SJSA1 (cell line): ENCODE measurements around the gene RERE. TPM values are rescaled to one million over a fixed set of nuclear protein-coding genes. Genes with fewer than 3 reads are reported as not detected.
A peak's percentile ranks its signal among the peaks of the same experiment; 100 is the strongest.
"Not testable (repeated sequence)": the region's sequence is repeated elsewhere in the genome, so short reads cannot be mapped to it uniquely, and the experiment has no call there.

Experiments used
- DNase-seq, 2 experiments: peaks; one replicate each; pipeline ENCODE4 v3.0.0-alpha.2; 2015 to 2020; ENCODE audit warnings: low spot score in 2 of 2, low read depth in 1 of 2
- H3K27ac ChIP-seq: fragments of 250-450 bp; sonication (Bioruptor Pico); 2 replicates; pipeline ENCODE4 v1.5.1; 2020; ENCODE audit warnings: mild to moderate bottlenecking, moderate library complexity
- H3K27me3 ChIP-seq: fragments of 250-450 bp; sonication (Bioruptor Pico); replicated peaks from 2 replicates; pipeline ENCODE4 v1.5.1; 2020; ENCODE audit warnings: mild to moderate bottlenecking, moderate library complexity
- H3K36me3 ChIP-seq: fragments of 250-450 bp; sonication (Bioruptor Pico); 2 replicates; pipeline ENCODE4 v1.5.1; 2020; ENCODE audit warnings: mild to moderate bottlenecking
- H3K4me1 ChIP-seq: fragments of 250-450 bp; sonication (Bioruptor Pico); replicated peaks from 2 replicates; pipeline ENCODE4 v1.6.1; 2021; ENCODE audit warnings: mild to moderate bottlenecking
- H3K4me3 ChIP-seq: fragments of 250-450 bp; sonication (Bioruptor Pico); 2 replicates; pipeline ENCODE4 v1.5.1; 2020; ENCODE audit warnings: mild to moderate bottlenecking
- H3K9me3 ChIP-seq: fragments of 250-450 bp; sonication (Bioruptor Pico); replicated peaks from 2 replicates; pipeline ENCODE4 v1.5.1; 2020; ENCODE audit warnings: mild to moderate bottlenecking
- total RNA-seq: library from RNA; depleted of rRNA; stranded (reverse); fragments of >200 nt; shearing (Covaris generic); gene quantifications from 2 replicates; pipeline ENCODE4 v1.2.3, GENCODE V29; 2014

Gene RERE
- total RNA-seq, 1 experiment from 2014 or later = 15.7 TPM

DNA sequence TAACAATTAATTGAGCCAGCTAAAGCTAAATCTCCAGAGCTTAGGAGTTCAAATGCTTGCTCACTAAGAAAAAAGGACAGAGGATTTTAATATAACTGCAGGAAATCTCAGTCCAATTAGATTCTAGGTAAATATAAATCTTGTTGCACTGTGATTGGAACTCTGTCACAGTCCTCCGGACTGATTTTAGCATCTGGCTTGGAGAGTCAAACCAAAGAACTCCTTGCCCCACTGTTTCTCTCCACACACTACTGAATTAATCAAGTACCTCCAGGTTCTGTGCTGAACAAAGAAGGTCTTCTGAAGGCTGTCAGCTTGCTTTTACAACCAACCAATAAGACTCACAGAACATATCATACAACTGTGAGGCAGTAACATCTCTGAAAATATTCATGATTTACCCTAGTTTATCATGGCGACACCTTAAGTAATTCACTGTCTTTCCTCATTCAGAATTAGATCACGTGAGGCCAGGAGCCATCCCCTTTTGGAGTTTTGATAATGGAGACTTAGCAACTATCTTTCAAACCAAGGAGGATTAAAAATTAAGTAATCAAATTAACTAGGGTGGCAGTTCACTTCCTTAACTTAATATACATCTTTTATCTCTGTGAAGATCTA, 176.0 kb downstream of the RERE start:
- H3K4me3 ChIP-seq = no peak overlapping the region
- no peaks in the 10 kb centered on the region for H3K9me3 ChIP-seq
- DNase-seq = no peak
- H3K4me1 ChIP-seq = no peaks in the 10 kb centered on the region
- no peak overlapping the region for H3K27ac ChIP-seq
- H3K27me3 ChIP-seq = no peaks in the 10 kb centered on the region
- no peaks in the 10 kb centered on the region for H3K36me3 ChIP-seq

- Histone ChIP-seq H3K9me3 (no peaks in the 10 kb centered on the region), H3K27me3 (no peaks in the 10 kb centered on the region), H3K27ac (no peak overlapping the region), H3K36me3 (no peaks in the 10 kb centered on the region), H3K4me1 (no peaks in the 10 kb centered on the region), H3K4me3 (no peak overlapping the region)
- no peak for DNase-seq
Observed at GRCh38 chr1:8640950-8641349, 176.5 kb downstream of the RERE start.

DNA sequence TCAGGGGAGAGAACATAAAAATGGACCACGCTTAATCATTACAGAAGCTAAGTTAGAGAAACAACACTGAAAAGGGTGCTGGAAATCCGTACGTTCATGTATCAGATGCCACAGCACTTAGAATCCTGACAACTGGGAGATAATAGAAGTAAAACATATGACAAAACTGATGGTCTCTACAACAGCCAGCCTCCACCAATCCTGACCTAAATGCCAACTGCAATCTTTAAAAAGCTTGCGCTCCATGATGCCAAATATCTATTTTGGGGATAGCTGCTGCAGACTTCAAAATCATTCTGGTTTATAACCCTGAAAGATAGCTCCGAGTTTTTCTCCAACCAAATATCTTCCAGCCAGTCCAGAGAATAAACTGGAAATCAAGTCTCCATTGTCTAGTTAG, 178.3 kb downstream of the RERE start:
- no peak for DNase-seq
- H3K9me3 ChIP-seq = no peaks in the 10 kb centered on the region
- no peak overlapping the region for H3K4me3 ChIP-seq
- no peaks in the 10 kb centered on the region for H3K36me3 ChIP-seq
- H3K4me1 ChIP-seq = no peaks in the 10 kb centered on the region
- H3K27me3 ChIP-seq = no peaks in the 10 kb centered on the region
- H3K27ac ChIP-seq = no peak overlapping the region

DNA sequence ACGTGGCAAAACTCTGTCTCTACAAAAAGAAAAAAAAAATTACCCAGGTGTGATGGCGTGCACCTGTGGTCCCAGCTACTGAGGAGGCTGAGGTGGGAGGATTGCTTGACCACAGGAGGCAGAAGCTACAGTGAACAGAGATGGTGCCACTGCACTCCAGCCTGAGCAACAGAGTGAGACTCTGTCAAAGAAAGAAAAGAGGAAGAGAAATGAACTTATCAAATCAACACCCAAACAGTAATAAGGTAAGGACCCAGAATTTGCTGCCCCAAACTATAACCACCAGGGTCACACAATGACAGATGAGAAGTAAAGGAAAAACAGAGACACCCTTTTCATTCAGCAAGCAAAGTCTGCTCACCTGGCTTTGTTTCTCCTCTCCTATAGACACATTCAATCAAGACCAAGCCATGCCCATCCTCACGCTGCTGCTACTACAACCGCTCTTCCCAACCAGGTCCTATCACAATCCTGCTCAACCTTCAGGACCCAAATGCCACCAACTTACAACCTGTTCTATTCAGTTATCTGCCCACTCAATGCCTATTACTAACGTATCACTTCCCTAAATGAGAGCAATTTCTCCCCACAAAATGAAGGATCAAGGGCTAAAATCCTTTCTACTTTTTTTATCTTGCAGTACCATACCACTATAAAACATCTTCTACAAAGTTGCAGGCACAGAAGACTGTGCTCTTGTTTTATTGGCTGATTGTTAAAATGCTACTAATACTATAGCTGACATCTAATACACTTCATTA, 183.5 kb downstream of the RERE start:
- no peak for DNase-seq
- Histone ChIP-seq H3K4me1 (peaks cover 33% of the 10 kb centered on the region), H3K9me3 (no peaks in the 10 kb centered on the region), H3K27ac (no peak overlapping the region), H3K36me3 (no peaks in the 10 kb centered on the region), H3K4me3 (no peak overlapping the region), H3K27me3 (no peaks in the 10 kb centered on the region)

GRCh38 chr1:8632102-8632501, 185.3 kb downstream of the RERE start:
- Histone ChIP-seq H3K27me3 (no peaks in the 10 kb centered on the region), H3K4me3 (no peak overlapping the region), H3K4me1 (peaks cover 51% of the 10 kb centered on the region), H3K9me3 (no peaks in the 10 kb centered on the region), H3K36me3 (no peaks in the 10 kb centered on the region), H3K27ac (no peak overlapping the region)
- DNase-seq = no peak

- DNase-seq = peak; percentile 48 to 51
- H3K27me3 ChIP-seq = no peaks in the 10 kb centered on the region
- H3K36me3 ChIP-seq = no peaks in the 10 kb centered on the region
- no peaks in the 10 kb centered on the region for H3K9me3 ChIP-seq
- no peak overlapping the region for H3K4me3 ChIP-seq
- H3K4me1 ChIP-seq = peaks cover 60% of the 10 kb centered on the region
- H3K27ac ChIP-seq = peak overlapping the region; percentile 3; the same call in 1 of the 2 replicates
Observed at GRCh38 chr1:8631163-8631562, 186.3 kb downstream of the RERE start.

DNA sequence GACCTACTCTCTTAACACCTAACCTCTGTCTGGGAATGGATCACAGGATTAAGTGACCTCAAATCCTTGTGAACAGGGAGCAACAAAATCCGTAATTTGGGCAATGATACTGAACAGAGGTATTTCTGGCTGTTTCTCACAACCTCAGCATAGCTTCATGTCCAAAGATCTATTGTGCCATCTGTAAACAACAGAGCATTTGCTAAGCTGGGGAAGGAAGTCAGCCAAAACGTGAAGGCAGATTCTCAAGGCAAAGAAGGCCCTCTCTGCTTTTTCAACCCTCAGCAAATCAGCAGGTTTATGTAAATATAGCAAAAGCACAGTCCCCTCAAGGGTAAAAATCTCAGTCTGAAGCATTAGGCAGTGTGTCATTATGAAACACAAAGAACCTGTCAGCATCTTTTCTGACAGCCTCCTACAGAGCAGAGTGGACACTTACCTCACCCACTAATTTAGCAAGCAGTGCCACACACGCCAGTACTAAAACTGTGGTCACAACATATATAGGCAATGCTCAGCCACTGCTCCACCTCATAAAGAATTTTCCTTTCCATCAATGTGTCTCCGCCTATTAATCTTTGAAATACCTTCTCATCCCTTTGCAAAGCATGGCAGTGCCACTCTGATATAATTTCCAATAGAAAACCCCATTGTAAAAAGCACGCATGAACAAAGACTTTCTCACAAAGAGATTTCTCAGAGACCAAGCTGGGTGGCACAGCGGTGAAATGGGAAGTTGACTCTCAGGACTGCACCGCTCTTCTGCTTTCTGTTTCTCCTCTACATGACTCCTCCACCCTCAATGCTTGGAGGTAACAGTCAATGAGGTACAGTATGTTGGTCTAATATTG, 188.0 kb downstream of the RERE start:
- no peaks in the 10 kb centered on the region for H3K36me3 ChIP-seq
- peak overlapping the region; percentile 58 for H3K27ac ChIP-seq
- H3K4me1 ChIP-seq = peaks cover 73% of the 10 kb centered on the region
- H3K9me3 ChIP-seq = no peaks in the 10 kb centered on the region
- H3K4me3 ChIP-seq = no peak overlapping the region
- DNase-seq = peak in 1 of 2 experiments; percentile 61
- no peaks in the 10 kb centered on the region for H3K27me3 ChIP-seq

GRCh38 chr1:8628606-8629005, 188.8 kb downstream of the RERE start:
- Histone ChIP-seq H3K4me3 (no peak overlapping the region), H3K27ac (peak overlapping the region; percentile 58), H3K9me3 (no peaks in the 10 kb centered on the region), H3K36me3 (no peaks in the 10 kb centered on the region), H3K4me1 (peaks cover 73% of the 10 kb centered on the region), H3K27me3 (no peaks in the 10 kb centered on the region)
- DNase-seq = no peak

GRCh38 chr1:8627728-8628127, 189.7 kb downstream of the RERE start:
- Histone ChIP-seq H3K27me3 (no peaks in the 10 kb centered on the region), H3K27ac (no peak overlapping the region), H3K36me3 (no peaks in the 10 kb centered on the region), H3K9me3 (no peaks in the 10 kb centered on the region), H3K4me3 (no peak overlapping the region), H3K4me1 (peaks cover 73% of the 10 kb centered on the region)
- no peak for DNase-seq

DNA sequence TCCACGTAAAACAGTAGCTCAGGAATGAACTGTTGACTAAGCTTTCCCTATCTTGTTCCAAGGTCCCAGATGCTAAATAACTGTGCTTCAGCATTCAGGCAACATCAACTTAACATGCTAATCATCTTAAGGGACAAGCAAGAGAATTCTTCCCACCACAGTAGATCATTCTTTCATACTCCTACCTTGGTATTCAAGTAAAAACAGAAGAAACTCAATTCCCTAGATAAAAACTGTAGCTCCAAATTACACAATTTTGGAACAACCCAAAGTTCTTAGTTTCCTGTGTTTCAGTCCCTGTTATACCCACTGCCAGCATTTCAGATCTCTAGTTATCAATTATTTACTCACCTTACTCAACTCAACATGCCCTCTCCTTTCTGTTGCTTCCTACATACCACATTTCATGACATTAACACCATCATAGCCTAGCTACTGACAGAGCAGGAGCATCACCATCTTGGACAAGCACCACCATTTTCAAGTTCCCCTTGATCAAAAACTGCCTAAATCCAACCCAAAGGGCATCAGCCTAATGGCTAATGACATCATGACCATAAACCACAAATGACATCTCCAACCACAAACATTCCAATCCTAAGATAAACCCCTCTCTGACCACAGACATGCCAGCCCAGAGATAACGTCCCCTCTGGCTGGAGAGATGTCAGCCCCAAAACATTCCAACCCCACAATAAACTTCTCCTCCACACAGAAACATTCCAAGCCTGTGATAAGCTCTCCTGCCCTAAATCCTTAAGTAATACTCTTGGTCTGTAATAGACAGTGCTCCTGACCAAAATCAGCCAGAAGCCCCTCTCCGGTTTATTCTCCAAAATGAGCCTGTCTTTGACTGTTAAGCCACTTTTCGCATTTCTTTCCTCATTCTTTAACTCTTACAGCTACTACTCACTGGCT, 191.2 kb downstream of the RERE start:
- H3K4me1 ChIP-seq = peaks cover 63% of the 10 kb centered on the region
- no peaks in the 10 kb centered on the region for H3K9me3 ChIP-seq
- DNase-seq = peak; percentile 89 to 94
- peak overlapping the region; percentile 56 for H3K27ac ChIP-seq
- no peak overlapping the region for H3K4me3 ChIP-seq
- no peaks in the 10 kb centered on the region for H3K36me3 ChIP-seq
- no peaks in the 10 kb centered on the region for H3K27me3 ChIP-seq

GRCh38 chr1:8625491-8625890, 191.9 kb downstream of the RERE start:
- no peak overlapping the region for H3K4me3 ChIP-seq
- H3K27me3 ChIP-seq = no peaks in the 10 kb centered on the region
- no peak for DNase-seq
- H3K9me3 ChIP-seq = no peaks in the 10 kb centered on the region
- H3K4me1 ChIP-seq = peaks cover 56% of the 10 kb centered on the region
- H3K27ac ChIP-seq = peak overlapping the region; percentile 56
- no peaks in the 10 kb centered on the region for H3K36me3 ChIP-seq

DNA sequence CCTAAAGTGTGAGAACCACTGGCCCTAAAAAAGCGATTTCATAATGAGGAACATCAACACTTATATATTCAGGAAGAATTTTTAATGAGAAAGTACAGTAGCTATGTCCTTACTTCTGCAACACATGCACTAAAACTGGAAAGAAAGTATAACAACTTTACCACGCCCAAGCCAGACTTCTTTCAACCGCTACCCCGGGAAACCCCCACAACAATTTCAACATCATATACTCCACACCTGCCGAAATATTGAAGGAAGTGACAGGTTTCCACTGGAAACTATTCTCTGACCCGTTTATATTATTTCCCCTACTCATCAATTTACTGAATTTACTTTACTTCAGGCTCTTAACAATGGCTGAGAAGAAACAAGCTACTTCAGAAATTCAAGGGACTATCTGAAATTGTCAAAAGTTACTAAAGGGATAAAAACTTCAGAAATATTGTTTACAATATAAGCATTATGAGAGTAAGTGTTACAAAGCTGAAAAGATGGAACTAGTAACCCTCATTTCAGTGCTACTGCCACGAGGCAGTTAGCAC, 193.7 kb downstream of the RERE start:
- H3K4me1 ChIP-seq = peaks cover 38% of the 10 kb centered on the region
- not testable (repeated sequence) for H3K27me3 ChIP-seq, H3K4me3 ChIP-seq, H3K27ac ChIP-seq, DNase-seq, H3K9me3 ChIP-seq, H3K36me3 ChIP-seq

GRCh38 chr1:8621785-8622348, 195.6 kb downstream of the RERE start:
- not testable (repeated sequence) for DNase-seq, H3K27ac ChIP-seq, H3K4me3 ChIP-seq, H3K36me3 ChIP-seq, H3K27me3 ChIP-seq, H3K9me3 ChIP-seq
- peaks cover 23% of the 10 kb centered on the region for H3K4me1 ChIP-seq
